ENCODE results near the gene PLCG1.

- TF ChIP-seq CTCF (IDR thresholded peaks at IDR 0.05; ENCODE audit: low read depth, low read length, missing input control) (no peak), SP1 (IDR thresholded peaks at IDR 0.05) (no peak), RAD21 (IDR thresholded peaks at IDR 0.05) (no peak)
Observed at GRCh38 chr20:41191562-41192500, 54.5 kb downstream of the PLCG1 start.

All from liver (tissue), 3 donors.